Nephron (organoid): ENCODE data around the gene TRAPPC12.

ENCODE experiments used
- H3K27ac Mint-ChIP-seq, 3 experiments: 2 replicates each; pipeline ENCODE4 v1.8.0; 2020; ENCODE audit warnings: mixed read lengths in 3 of 3, mild to moderate bottlenecking in 2 of 3, moderate library complexity in 1 of 3
- H3K27me3 Mint-ChIP-seq: 2 replicates; pipeline ENCODE4 v1.8.0; 2021; ENCODE audit warnings: low read depth, mild to moderate bottlenecking, moderate library complexity, mixed read lengths
- H3K36me3 Mint-ChIP-seq: 2 replicates; pipeline ENCODE4 v1.8.0; 2020; ENCODE audit warnings: low read depth, mixed read lengths
- H3K4me1 Mint-ChIP-seq: 2 replicates; pipeline ENCODE4 v1.8.0; 2020; ENCODE audit warnings: mixed read lengths
- H3K4me3 Mint-ChIP-seq, 3 experiments: 2 replicates each; pipeline ENCODE4 v1.8.0; 2020; ENCODE audit warnings: mild to moderate bottlenecking in 3 of 3, mixed read lengths in 3 of 3, moderate library complexity in 2 of 3
- H3K9me3 Mint-ChIP-seq: 2 replicates; pipeline ENCODE4 v1.8.0; 2020; ENCODE audit warnings: mixed read lengths
- CTCF ChIP-seq, 3 experiments: fragments of 200-600 bp; sonication (generic); IDR thresholded peaks; one replicate each; pipeline ENCODE4 v1.5.0; 2021; ENCODE audit warnings: antibody characterized with exemption in 3 of 3; ENCODE audit not compliant: unreplicated experiment in 3 of 3

TRAPPC12 gene

GRCh38 chr2:3488061-3488531, 108.6 kb downstream of the TRAPPC12 start:
- TF ChIP-seq CTCF (IDR thresholded peaks at IDR 0.05; ENCODE audit: unreplicated experiment in 3 of 3): no peak
- H3K9me3 Mint-ChIP-seq: no peaks in the 10 kb centered on the region
- H3K27ac Mint-ChIP-seq: peak overlapping the region in 1 of 3 experiments; percentile 96
- peaks cover 23% of the 10 kb centered on the region for H3K36me3 Mint-ChIP-seq
- H3K27me3 Mint-ChIP-seq: peaks cover 6% of the 10 kb centered on the region
- no peak overlapping the region for H3K4me3 Mint-ChIP-seq
- H3K4me1 Mint-ChIP-seq: peaks cover 32% of the 10 kb centered on the region

GRCh38 chr2:3488855-3489763, 109.6 kb downstream of the TRAPPC12 start:
- Mint-ChIP-seq H3K4me1 (peaks cover 42% of the 10 kb centered on the region), H3K27me3 (peaks cover 6% of the 10 kb centered on the region), H3K9me3 (no peaks in the 10 kb centered on the region), H3K27ac (peak overlapping the region; percentile 78 to 96 (median 87)), H3K36me3 (peaks cover 23% of the 10 kb centered on the region), H3K4me3 (peak overlapping the region in 2 of 3 experiments; percentile 25 to 35)
- no peak for TF ChIP-seq CTCF (IDR thresholded peaks at IDR 0.05; ENCODE audit: unreplicated experiment in 3 of 3)

- no peaks in the 10 kb centered on the region for H3K9me3 Mint-ChIP-seq
- no peak for TF ChIP-seq CTCF (IDR thresholded peaks at IDR 0.05; ENCODE audit: unreplicated experiment in 3 of 3)
- H3K4me1 Mint-ChIP-seq: peaks cover 45% of the 10 kb centered on the region
- no peak overlapping the region for H3K4me3 Mint-ChIP-seq
- peak overlapping the region in 2 of 3 experiments; percentile 87 to 96 for H3K27ac Mint-ChIP-seq
- peaks cover 6% of the 10 kb centered on the region for H3K27me3 Mint-ChIP-seq
- peaks cover 23% of the 10 kb centered on the region for H3K36me3 Mint-ChIP-seq
These were observed 110.2 kb downstream of the TRAPPC12 start for GRCh38 chr2:3489764-3490115.

GRCh38 chr2:3490191-3491170, 111.0 kb downstream of the TRAPPC12 start:
- Mint-ChIP-seq H3K27ac (peak overlapping the region in 2 of 3 experiments; percentile 74 to 96), H3K4me3 (no peak overlapping the region), H3K4me1 (peaks cover 48% of the 10 kb centered on the region), H3K36me3 (peaks cover 18% of the 10 kb centered on the region), H3K9me3 (no peaks in the 10 kb centered on the region), H3K27me3 (peaks cover 6% of the 10 kb centered on the region)
- TF ChIP-seq CTCF (IDR thresholded peaks at IDR 0.05; ENCODE audit: unreplicated experiment in 3 of 3): no peak

- TF ChIP-seq CTCF (IDR thresholded peaks at IDR 0.05; ENCODE audit: unreplicated experiment in 3 of 3): no peak
- Mint-ChIP-seq H3K27ac (peak overlapping the region in 2 of 3 experiments; percentile 26 to 55), H3K27me3 (peaks cover 6% of the 10 kb centered on the region), H3K36me3 (peaks cover 16% of the 10 kb centered on the region), H3K4me1 (peaks cover 56% of the 10 kb centered on the region), H3K9me3 (no peaks in the 10 kb centered on the region), H3K4me3 (no peak overlapping the region)
These were observed 111.8 kb downstream of the TRAPPC12 start for GRCh38 chr2:3491306-3491705.
